DMS153 (cell line): ENCODE measurements around the gene POLN.
"Not testable (repeated sequence)": the region's sequence is repeated elsewhere in the genome, so short reads cannot be mapped to it uniquely, and the experiment has no call there.

Experiments used
- DNase-seq: peaks from one replicate; lab custom pipeline; 2025; lab: John Stamatoyannopoulos, UW

POLN gene

DNA sequence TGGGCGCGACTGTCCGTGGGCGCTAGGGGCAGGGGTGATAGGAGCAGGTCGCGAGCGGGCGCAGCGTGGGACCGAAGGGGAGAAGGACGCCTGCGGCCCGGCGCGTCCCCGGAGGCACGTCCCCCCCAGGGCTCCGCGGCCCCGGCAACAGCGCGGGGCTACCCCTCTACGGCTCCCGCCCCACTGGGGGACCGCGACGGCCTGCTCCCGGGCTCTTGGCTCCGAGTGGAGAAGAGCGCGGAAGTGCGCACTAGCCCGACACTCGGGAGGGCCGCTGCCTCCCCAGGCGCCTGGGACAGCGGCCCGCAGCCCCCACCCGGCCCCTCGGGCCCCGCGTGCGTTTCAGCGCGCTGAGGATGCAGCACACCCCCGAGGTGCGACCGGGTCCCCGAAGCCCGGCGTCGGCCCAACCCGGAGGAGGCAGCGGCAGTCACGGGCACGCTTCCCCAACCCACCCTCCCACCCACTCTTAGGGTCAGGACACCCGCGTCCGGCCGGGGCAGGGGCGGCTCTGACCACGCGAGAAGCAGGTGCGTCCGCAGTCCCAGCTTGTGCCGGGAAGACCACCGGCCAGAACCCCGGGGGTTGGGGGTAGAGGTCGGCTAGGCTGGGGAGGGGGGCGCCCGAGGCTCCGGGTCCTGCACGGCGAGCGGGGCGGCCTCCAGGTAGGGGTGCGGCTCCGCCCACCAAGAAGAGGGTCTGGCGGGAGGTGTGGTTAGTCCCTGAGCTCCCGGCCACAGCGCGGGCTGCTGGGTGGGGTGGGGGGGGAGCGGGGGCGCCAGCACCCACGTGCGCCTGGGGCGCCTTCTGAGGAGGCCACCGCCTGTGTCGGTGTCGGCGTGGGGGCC lies 201.3 kb downstream of the POLN start:
- no peak for DNase-seq

DNA sequence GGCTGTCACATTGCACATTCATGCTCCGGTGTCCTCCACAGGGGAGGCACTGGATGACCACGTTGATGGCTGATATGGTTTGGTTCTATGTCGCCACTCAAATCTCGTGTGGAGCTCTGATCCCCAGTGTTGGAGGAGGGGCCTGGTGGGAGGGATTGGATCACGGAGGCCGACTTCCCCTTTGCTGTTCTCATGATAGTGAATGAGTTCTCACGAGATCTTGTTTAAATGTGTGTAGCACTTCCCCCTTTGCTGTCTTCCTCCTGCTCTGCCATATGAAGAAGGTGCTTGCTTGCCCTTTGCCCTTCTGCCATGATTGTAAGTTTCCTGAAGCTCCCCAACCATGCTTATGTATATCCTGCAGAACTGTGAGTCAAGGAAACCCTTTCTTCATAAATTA lies 205.1 kb downstream of the POLN start:
- no peak for DNase-seq

DNA sequence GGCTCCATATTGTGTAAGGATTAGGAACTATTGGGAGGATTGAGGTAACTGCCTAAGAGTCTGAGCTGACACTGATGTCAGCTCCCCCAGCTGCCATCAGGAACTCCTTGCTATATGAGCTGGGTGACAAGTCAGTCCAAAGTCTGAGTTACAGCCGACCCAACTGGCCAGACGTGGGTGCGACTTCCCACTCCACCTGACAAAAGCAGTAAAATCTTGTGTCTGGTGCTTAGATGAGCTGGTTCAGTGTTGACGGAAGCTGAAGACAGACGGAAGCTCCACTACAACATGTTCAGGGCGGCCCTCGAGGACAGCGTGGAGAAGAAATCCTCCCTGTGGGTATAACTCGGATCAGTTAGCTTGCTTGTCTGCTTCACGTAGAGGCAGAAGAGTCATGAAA lies 205.6 kb downstream of the POLN start:
- no peak for DNase-seq

DNA sequence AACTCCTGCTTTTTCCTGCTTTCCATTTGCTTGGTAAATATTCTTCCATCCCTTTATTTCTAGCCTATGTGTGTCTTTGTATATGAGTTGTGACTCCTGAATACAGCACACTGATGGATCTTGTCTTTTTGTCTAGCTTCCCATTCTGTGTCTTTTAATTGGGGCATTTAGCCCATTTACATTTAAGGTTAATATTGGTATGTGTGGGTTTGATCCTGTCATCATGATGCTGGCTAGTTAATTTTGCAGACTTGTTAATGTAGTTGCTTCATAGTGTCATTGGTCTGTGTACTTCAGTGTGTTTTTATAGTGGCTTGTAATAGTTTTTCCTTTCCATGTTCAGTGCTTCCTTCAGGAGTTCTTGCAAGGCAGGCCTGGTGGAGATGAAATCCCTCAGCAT lies 210.8 kb downstream of the POLN start:
- DNase-seq: not testable (repeated sequence)

DNA sequence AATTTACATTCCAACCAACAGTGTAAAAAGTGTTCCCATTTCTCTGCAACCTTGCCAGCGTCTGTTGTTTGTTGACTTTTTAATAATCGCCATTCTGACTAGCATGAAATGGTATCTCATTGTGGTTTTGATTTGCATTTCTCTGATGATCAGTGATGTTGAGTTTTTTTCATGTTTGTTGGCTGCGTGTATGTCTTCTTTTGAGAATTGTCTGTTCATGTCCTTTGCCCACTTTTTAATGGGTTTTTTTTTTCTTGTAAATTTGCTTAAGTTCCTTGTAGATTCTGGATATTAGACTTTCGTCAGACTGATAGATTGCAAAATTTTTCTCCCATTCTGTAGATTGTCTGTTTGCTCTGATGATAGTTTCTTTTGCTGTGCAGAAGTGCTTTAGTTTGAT lies 214.8 kb downstream of the POLN start:
- not testable (repeated sequence) for DNase-seq

DNA sequence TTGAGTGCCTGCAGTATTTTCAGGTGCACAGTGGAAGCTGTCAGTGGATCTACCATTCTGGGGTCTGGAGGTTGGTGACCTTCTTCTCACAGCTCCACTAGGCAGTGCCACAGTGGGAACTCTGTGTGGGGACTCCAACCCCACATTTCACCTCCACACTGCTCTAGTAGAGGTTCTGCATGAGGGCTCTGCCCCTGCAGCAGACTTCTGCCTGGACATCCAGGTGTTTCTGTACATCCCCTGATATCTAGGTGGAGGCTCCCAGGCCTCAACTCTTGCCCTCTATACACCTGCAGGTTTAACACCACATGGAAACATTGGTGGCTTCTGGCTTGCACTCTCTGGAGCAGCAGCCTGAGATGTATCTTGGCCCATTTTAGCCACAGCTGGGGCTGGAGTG lies 216.1 kb downstream of the POLN start:
- no peak for DNase-seq

DNA sequence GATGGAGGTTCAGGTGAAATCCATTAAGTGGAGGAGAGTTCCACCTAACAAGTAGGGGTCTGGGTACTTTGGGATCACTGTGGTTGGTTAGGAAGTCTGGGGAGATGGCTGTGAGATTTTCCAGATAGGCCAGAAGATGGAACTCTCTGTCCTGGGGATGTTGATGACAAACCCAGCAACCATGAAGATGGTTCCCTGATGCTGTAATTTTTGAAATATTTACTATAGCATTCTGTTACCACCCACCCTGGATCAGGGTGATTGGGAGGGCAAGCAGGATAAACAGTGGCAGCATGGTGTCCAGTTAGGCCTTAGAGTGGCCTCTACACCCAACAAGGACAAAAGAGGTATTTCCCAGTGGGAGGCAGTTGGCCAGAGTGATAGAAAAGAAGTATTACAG lies 217.2 kb downstream of the POLN start:
- DNase-seq: no peak
